Dedifferentiated amniotic fluid mesenchymal stem cell (primary cell): ENCODE results near the gene IFTAP.
A peak's percentile ranks its signal among the peaks of the same experiment; 100 is the strongest.

ENCODE experiments used
- DNase-seq: peaks from one replicate; pipeline ENCODE4 v3.0.0-alpha.2; 2016; ENCODE audit errors: extremely low spot score

The IFTAP gene

GRCh38 chr11:36598051-36598450, 3.7 kb downstream of the IFTAP start, which contains the start of gene RAG2:
RAG2 (minus strand) TSS chr11:36598236; CDS start chr11:36594168, 4,068 bp downstream.
- DNase-seq = no peak

- DNase-seq = no peak
These were observed 5.9 kb downstream of the IFTAP start for GRCh38 chr11:36600180-36600579.

GRCh38 chr11:36601155-36601554, 6.9 kb downstream of the IFTAP start:
- no peak for DNase-seq

GRCh38 chr11:36602135-36602534, 7.8 kb downstream of the IFTAP start:
- DNase-seq = no peak

GRCh38 chr11:36605221-36606216, 11.2 kb downstream of the IFTAP start:
- no peak for DNase-seq

- no peak for DNase-seq
These were observed 14.3 kb downstream of the IFTAP start for GRCh38 chr11:36608491-36609199.

GRCh38 chr11:36609383-36609782, 15.1 kb downstream of the IFTAP start:
- no peak for DNase-seq

- no peak for DNase-seq
These were observed 21.5 kb downstream of the IFTAP start for GRCh38 chr11:36615826-36616225.

- no peak for DNase-seq
These were observed 23.5 kb downstream of the IFTAP start for GRCh38 chr11:36617543-36618362.

- DNase-seq = no peak
These were observed 24.2 kb downstream of the IFTAP start for GRCh38 chr11:36618363-36619047.

GRCh38 chr11:36619502-36619901, 25.2 kb downstream of the IFTAP start:
- DNase-seq = no peak

GRCh38 chr11:36620246-36620645, 25.9 kb downstream of the IFTAP start:
- no peak for DNase-seq

- DNase-seq = peak; percentile 38
These were observed 28.3 kb downstream of the IFTAP start for GRCh38 chr11:36622431-36623136.

GRCh38 chr11:36623494-36623893, 29.2 kb downstream of the IFTAP start:
- no peak for DNase-seq

GRCh38 chr11:36627006-36627405, 32.7 kb downstream of the IFTAP start:
- DNase-seq = no peak

- DNase-seq = no peak
These were observed 33.2 kb downstream of the IFTAP start for GRCh38 chr11:36627471-36627870.

- no peak for DNase-seq
These were observed 33.8 kb downstream of the IFTAP start for GRCh38 chr11:36628141-36628540.

GRCh38 chr11:36628765-36629244, 34.5 kb downstream of the IFTAP start:
- no peak for DNase-seq

- DNase-seq = no peak
These were observed 37.5 kb downstream of the IFTAP start for GRCh38 chr11:36631774-36632173.

GRCh38 chr11:36635066-36635862, 41.0 kb downstream of the IFTAP start:
- no peak for DNase-seq
